ENCODE data around the gene MROH2A. TPM values are rescaled to one million over a fixed set of nuclear protein-coding genes. Genes with fewer than 3 reads are reported as not detected.

MROH2A gene
- polyA plus RNA-seq, 1 experiment = not detected

DNA sequence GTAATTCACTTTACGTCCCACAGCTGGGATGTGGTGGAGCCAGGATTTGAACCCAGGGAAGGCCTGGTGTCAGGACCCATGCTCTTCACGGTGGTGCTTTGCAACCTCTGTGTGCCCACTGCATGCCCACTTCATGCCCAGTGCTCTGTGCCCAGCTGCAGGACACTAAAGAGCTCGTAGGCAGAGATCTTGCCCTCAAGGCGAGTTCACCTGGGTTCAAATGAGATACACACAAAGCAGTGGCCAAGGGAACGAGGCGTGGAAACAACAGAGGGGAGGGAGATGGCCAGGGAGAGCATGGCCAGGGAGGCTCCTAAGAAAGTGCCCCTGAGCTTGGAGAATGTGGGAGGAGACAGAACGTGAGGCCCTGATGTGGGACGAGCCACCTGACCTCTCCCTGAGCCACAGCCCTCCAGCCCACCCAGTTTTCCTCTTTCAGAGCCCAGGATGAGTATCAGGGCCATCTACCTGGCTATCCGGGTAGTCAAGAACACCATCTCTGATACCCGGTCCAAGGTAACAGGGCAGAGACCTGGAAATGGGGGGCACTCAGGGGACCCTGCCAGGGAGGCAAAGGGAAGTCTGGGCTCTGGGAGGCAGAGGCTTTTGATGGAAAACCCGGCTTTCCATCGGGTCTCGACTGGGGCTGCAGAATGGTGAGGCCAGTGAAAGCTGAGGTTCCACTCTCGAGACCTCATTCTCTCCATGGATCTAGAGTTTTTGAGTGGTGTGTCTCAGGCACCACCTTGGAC is 20.4 kb downstream of the MROH2A start:
- CTCF ChIA-PET = no interaction called here
- Histone ChIP-seq H3K36me3 (ENCODE audit: control insufficient read depth, insufficient read depth, low read length) (no peaks in the 10 kb centered on the region), H3K4me3 (ENCODE audit: low read depth, low read length) (no peak overlapping the region), H3K27me3 (ENCODE audit: control insufficient read depth, insufficient read depth, low read length) (no peaks in the 10 kb centered on the region)
- no peak for DNase-seq (ENCODE audit: low read depth)
- TF ChIP-seq, protein P1, sequence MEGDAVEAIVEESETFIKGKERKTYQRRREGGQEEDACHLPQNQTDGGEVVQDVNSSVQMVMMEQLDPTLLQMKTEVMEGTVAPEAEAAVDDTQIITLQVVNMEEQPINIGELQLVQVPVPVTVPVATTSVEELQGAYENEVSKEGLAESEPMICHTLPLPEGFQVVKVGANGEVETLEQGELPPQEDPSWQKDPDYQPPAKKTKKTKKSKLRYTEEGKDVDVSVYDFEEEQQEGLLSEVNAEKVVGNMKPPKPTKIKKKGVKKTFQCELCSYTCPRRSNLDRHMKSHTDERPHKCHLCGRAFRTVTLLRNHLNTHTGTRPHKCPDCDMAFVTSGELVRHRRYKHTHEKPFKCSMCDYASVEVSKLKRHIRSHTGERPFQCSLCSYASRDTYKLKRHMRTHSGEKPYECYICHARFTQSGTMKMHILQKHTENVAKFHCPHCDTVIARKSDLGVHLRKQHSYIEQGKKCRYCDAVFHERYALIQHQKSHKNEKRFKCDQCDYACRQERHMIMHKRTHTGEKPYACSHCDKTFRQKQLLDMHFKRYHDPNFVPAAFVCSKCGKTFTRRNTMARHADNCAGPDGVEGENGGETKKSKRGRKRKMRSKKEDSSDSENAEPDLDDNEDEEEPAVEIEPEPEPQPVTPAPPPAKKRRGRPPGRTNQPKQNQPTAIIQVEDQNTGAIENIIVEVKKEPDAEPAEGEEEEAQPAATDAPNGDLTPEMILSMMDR (IDR thresholded peaks at IDR 0.05; ENCODE audit: insufficient read depth, low read depth, low read length) = no peak
- POLR2A ChIA-PET = no interaction called here

DNA sequence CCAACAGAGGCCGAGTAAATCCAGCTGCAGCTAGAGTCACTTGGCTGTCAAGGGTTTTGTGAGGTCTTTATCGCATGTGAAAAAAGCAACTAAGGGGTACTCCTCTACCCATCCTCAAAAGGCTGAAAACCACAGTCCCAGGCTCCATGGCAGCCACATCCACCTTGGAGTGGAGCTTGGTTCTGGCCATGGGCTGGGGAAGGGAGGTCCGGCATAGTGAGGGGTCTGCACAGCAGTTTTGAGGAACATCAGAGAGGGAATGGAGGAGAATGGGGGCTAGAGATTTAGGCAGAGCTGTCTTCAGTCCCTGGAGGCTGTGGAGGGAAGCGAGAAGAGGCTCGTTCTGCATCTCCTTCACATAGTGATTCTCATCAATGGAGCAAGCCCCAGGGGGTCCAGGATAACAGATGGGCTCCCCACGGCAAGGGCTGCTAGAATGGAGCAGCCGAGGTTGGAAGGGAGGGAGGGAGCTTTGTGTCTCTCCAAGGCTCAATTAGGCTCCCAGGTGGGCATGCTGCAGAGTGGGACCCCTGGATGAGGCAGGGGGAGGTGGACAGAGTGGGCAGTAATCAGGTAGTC is 21.0 kb downstream of the MROH2A start:
- H3K27me3 ChIP-seq (ENCODE audit: control insufficient read depth, insufficient read depth, low read length) = no peaks in the 10 kb centered on the region
- H3K36me3 ChIP-seq (ENCODE audit: control insufficient read depth, insufficient read depth, low read length) = no peaks in the 10 kb centered on the region
- ChIA-PET POLR2A (no interaction called here), CTCF (interaction anchor here (1.1 kb wide), 1 partner anchor 13 kb away, joined by 4 read pairs; no protein-coding TSS in a partner anchor)
- TF ChIP-seq, protein P1 (IDR thresholded peaks at IDR 0.05; ENCODE audit: insufficient read depth, low read depth, low read length) = no peak
- H3K4me3 ChIP-seq (ENCODE audit: low read depth, low read length) = no peak overlapping the region
- DNase-seq (ENCODE audit: low read depth) = no peak

DNA sequence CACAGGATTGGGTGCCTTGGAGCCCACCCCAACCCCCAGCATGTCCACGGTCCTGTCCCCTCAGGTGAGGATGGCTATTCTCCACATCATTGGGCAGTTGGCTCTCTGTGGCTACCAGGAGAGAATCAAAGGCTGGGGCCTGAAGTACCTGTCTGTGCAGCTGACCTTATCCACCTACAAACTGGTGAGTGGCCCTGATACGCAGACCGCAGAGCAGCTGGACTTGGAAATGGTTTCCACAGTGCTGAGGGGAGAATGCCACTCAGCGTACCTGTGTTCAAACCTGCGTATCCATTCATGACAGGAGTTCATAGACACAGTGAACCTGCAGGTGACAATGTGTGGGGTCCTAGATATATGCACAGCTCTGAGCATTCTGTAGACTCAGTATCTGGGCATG is 21.6 kb downstream of the MROH2A start:
- DNase-seq (ENCODE audit: low read depth) = no peak
- no peak overlapping the region for H3K4me3 ChIP-seq (ENCODE audit: low read depth, low read length)
- CTCF ChIA-PET = interaction anchor here (1.1 kb wide), 1 partner anchor 13 kb away, joined by 4 read pairs; no protein-coding TSS in a partner anchor
- H3K27me3 ChIP-seq (ENCODE audit: control insufficient read depth, insufficient read depth, low read length) = no peaks in the 10 kb centered on the region
- POLR2A ChIA-PET = no interaction called here
- TF ChIP-seq, protein P1 (IDR thresholded peaks at IDR 0.05; ENCODE audit: insufficient read depth, low read depth, low read length) = no peak
- H3K36me3 ChIP-seq (ENCODE audit: control insufficient read depth, insufficient read depth, low read length) = no peaks in the 10 kb centered on the region

DNA sequence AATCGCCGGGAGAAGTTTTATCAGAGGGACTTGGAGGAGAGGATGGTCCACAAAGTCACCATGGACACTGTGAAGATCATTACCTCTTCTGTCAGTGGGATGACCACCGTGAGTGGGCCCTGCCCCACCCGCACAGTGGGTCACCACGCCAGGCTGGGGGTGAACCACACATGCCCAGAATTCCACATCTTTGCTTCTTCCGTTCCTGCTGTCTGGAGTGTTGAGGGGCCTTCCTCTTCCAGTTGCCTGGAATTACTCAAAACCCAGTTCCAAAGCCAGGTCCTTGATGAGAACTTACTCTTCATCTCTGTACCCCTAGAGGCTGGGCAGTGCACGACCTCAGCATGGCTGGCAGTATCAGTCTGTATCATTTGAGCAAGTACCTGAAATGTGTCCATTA is 22.1 kb downstream of the MROH2A start:
- H3K36me3 ChIP-seq (ENCODE audit: control insufficient read depth, insufficient read depth, low read length) = no peaks in the 10 kb centered on the region
- DNase-seq (ENCODE audit: low read depth) = no peak
- POLR2A ChIA-PET = no interaction called here
- H3K4me3 ChIP-seq (ENCODE audit: low read depth, low read length) = no peak overlapping the region
- TF ChIP-seq, protein P1 (IDR thresholded peaks at IDR 0.05; ENCODE audit: insufficient read depth, low read depth, low read length) = no peak
- CTCF ChIA-PET = no interaction called here
- H3K27me3 ChIP-seq (ENCODE audit: control insufficient read depth, insufficient read depth, low read length) = no peaks in the 10 kb centered on the region

DNA sequence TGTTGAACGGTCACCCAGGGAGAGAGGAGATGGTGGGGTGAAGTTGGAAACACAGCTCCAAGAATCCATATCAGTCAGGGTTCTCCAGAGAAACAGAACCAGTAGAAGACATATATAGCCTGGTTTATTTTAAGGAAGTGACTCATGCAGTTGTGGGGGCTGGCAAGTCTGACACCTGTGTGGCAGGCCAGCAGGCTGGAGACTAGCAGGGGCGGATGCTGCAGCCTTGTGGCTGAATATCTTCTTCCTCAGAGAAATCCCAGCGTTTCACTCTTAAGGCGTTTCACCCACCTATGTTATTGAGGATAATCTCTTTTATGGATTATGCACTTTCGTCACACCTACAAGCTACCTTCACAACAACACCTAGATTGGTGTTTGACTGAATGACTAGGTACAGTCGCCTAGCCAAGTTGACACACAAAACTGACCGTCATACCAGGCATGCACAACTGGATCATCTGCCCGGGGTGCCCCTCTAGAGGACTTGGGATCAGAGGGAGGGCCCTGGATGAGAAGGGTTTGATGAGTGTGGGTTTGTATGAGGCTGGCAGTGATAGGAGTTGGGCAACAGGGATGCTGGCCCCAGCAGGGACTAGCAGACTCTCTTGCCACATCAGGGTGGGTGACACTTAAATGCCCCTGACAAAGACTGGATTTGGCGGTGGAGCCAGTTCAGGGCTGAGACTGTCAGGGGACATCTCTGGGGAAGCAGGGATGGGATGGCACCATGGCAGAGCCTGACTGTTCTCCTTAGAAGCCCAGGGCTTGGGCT is 23.4 kb downstream of the MROH2A start:
- CTCF ChIA-PET = no interaction called here
- no peak for DNase-seq (ENCODE audit: low read depth)
- TF ChIP-seq, protein P1 (IDR thresholded peaks at IDR 0.05; ENCODE audit: insufficient read depth, low read depth, low read length) = no peak

More for the DNA sequence above, 23.4 kb downstream of the MROH2A start:
- H3K27me3 ChIP-seq (ENCODE audit: control insufficient read depth, insufficient read depth, low read length) = no peaks in the 10 kb centered on the region
- H3K36me3 ChIP-seq (ENCODE audit: control insufficient read depth, insufficient read depth, low read length) = no peaks in the 10 kb centered on the region
- H3K4me3 ChIP-seq (ENCODE audit: low read depth, low read length) = no peak overlapping the region
- POLR2A ChIA-PET = no interaction called here

Measured in BJ (cell line).